Measurements from ENCODE around the gene SPTLC2.

The SPTLC2 gene

GRCh38 chr14:77620222-77620870, 3.9 kb upstream of the SPTLC2 start:
- H3K27ac ChIP-seq (ENCODE audit: low read length): no peak overlapping the region
- H3K36me3 ChIP-seq (ENCODE audit: control insufficient read depth in 1 of 2, insufficient read depth in 2 of 2, low read length in 2 of 2): no peaks in the 10 kb centered on the region
- H3K27me3 ChIP-seq (ENCODE audit: low read depth, low read length): no peaks in the 10 kb centered on the region
- peaks cover 0 to 4% of the 10 kb centered on the region in 2 donors for H3K4me1 ChIP-seq (ENCODE audit: control insufficient read depth in 1 of 2, insufficient read depth in 2 of 2, low read length in 2 of 2)
- no peak overlapping the region for H3K4me3 ChIP-seq (ENCODE audit: low read depth in 1 of 2, low read length in 2 of 2)
- H3K9me3 ChIP-seq (ENCODE audit: control insufficient read depth in 1 of 2, low read length in 2 of 2): no peaks in the 10 kb centered on the region

DNA sequence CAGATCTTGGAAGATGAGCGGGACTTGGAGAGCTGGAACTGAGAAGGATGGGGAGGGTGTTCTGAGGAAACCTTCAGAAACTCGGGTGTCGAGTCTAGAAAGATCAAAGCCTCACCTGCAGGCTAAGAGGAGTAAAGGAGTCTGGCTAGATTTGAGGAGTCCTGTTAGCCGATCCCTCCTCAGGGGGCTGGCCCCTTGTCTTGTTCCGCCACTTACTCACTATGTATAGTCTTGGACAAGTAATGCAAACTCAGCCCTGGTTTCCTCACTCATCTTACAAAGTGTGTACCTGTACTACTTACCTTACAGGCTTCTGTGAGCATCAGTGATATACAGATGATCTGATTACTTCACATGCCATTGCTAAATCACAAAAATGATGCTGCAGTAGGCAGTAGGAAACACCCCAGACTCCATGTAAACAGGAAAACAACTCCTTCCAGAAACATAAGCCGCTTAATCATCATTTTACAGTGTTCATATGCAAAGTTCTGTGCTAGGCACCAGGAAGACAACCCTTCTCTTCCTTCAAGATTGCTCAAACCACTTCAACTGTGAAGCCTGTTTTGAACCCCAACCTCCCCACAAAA, 2.0 kb upstream of the SPTLC2 start:
- Histone ChIP-seq H3K27ac (ENCODE audit: low read length) (no peak overlapping the region), H3K4me1 (ENCODE audit: control insufficient read depth in 1 of 2, insufficient read depth in 2 of 2, low read length in 2 of 2) (peaks cover 0 to 11% of the 10 kb centered on the region in 2 donors)

GRCh38 chr14:77616133-77616453, 344 bp downstream of the SPTLC2 start:
- Histone ChIP-seq H3K27ac (ENCODE audit: low read length) (peak overlapping the region; percentile 74), H3K27me3 (ENCODE audit: low read depth, low read length) (no peaks in the 10 kb centered on the region), H3K9me3 (ENCODE audit: control insufficient read depth in 1 of 2, low read length in 2 of 2) (no peaks in the 10 kb centered on the region), H3K36me3 (ENCODE audit: control insufficient read depth in 1 of 2, insufficient read depth in 2 of 2, low read length in 2 of 2) (no peaks in the 10 kb centered on the region), H3K4me1 (ENCODE audit: control insufficient read depth in 1 of 2, insufficient read depth in 2 of 2, low read length in 2 of 2) (peaks cover 5 to 14% of the 10 kb centered on the region in 2 donors), H3K4me3 (ENCODE audit: low read depth in 1 of 2, low read length in 2 of 2) (peak overlapping the region; percentile 83 to 90)

More for the DNA sequence above, 2.0 kb upstream of the SPTLC2 start:
- H3K9me3 ChIP-seq (ENCODE audit: control insufficient read depth in 1 of 2, low read length in 2 of 2): no peaks in the 10 kb centered on the region
- no peak overlapping the region for H3K4me3 ChIP-seq (ENCODE audit: low read depth in 1 of 2, low read length in 2 of 2)
- no peaks in the 10 kb centered on the region for H3K27me3 ChIP-seq (ENCODE audit: low read depth, low read length)
- H3K36me3 ChIP-seq (ENCODE audit: control insufficient read depth in 1 of 2, insufficient read depth in 2 of 2, low read length in 2 of 2): no peaks in the 10 kb centered on the region

- Histone ChIP-seq H3K4me1 (ENCODE audit: control insufficient read depth in 1 of 2, insufficient read depth in 2 of 2, low read length in 2 of 2) (peaks cover 5 to 14% of the 10 kb centered on the region in 2 donors), H3K27ac (ENCODE audit: low read length) (peak overlapping the region; percentile 74), H3K9me3 (ENCODE audit: control insufficient read depth in 1 of 2, low read length in 2 of 2) (no peaks in the 10 kb centered on the region), H3K27me3 (ENCODE audit: low read depth, low read length) (no peaks in the 10 kb centered on the region), H3K36me3 (ENCODE audit: control insufficient read depth in 1 of 2, insufficient read depth in 2 of 2, low read length in 2 of 2) (no peaks in the 10 kb centered on the region), H3K4me3 (ENCODE audit: low read depth in 1 of 2, low read length in 2 of 2) (peak overlapping the region; percentile 83 to 90)
These were observed 890 bp downstream of the SPTLC2 start for GRCh38 chr14:77615361-77616132.

DNA sequence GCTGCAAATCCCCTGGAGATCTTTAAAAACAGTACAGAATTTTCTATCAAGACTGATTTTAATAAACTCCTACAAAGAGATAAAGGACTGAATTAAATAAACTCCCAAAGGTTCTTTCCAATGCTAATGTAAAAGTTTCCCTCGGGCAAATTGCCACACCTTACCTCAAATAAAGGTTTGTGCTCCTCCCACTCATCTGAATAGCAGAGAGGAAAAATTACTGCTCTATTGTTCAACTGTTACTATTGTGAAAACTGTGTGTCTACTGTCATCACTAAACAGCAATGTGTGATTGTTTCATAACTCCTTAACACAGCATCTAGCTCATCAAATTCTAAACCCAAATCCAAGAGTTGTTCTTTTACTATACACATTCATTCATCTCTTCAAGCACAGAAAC, 3.2 kb downstream of the SPTLC2 start:
- Histone ChIP-seq H3K4me1 (ENCODE audit: control insufficient read depth in 1 of 2, insufficient read depth in 2 of 2, low read length in 2 of 2) (peaks cover 5 to 14% of the 10 kb centered on the region in 2 donors), H3K4me3 (ENCODE audit: low read depth in 1 of 2, low read length in 2 of 2) (no peak overlapping the region), H3K27me3 (ENCODE audit: low read depth, low read length) (no peaks in the 10 kb centered on the region), H3K9me3 (ENCODE audit: control insufficient read depth in 1 of 2, low read length in 2 of 2) (no peaks in the 10 kb centered on the region), H3K27ac (ENCODE audit: low read length) (no peak overlapping the region), H3K36me3 (ENCODE audit: control insufficient read depth in 1 of 2, insufficient read depth in 2 of 2, low read length in 2 of 2) (no peaks in the 10 kb centered on the region)

GRCh38 chr14:77612011-77612620, 4.3 kb downstream of the SPTLC2 start:
- Histone ChIP-seq H3K9me3 (ENCODE audit: control insufficient read depth in 1 of 2, low read length in 2 of 2) (no peaks in the 10 kb centered on the region), H3K36me3 (ENCODE audit: control insufficient read depth in 1 of 2, insufficient read depth in 2 of 2, low read length in 2 of 2) (no peaks in the 10 kb centered on the region), H3K27ac (ENCODE audit: low read length) (no peak overlapping the region), H3K4me1 (ENCODE audit: control insufficient read depth in 1 of 2, insufficient read depth in 2 of 2, low read length in 2 of 2) (peaks cover 5 to 14% of the 10 kb centered on the region in 2 donors), H3K27me3 (ENCODE audit: low read depth, low read length) (no peaks in the 10 kb centered on the region), H3K4me3 (ENCODE audit: low read depth in 1 of 2, low read length in 2 of 2) (no peak overlapping the region)

GRCh38 chr14:77610553-77610952, 5.9 kb downstream of the SPTLC2 start:
- Histone ChIP-seq H3K27me3 (ENCODE audit: low read depth, low read length) (no peaks in the 10 kb centered on the region), H3K4me1 (ENCODE audit: control insufficient read depth in 1 of 2, insufficient read depth in 2 of 2, low read length in 2 of 2) (peaks cover 5 to 12% of the 10 kb centered on the region in 2 donors), H3K9me3 (ENCODE audit: control insufficient read depth in 1 of 2, low read length in 2 of 2) (no peaks in the 10 kb centered on the region), H3K4me3 (ENCODE audit: low read depth in 1 of 2, low read length in 2 of 2) (no peak overlapping the region), H3K27ac (ENCODE audit: low read length) (no peak overlapping the region), H3K36me3 (ENCODE audit: control insufficient read depth in 1 of 2, insufficient read depth in 2 of 2, low read length in 2 of 2) (no peaks in the 10 kb centered on the region)

DNA sequence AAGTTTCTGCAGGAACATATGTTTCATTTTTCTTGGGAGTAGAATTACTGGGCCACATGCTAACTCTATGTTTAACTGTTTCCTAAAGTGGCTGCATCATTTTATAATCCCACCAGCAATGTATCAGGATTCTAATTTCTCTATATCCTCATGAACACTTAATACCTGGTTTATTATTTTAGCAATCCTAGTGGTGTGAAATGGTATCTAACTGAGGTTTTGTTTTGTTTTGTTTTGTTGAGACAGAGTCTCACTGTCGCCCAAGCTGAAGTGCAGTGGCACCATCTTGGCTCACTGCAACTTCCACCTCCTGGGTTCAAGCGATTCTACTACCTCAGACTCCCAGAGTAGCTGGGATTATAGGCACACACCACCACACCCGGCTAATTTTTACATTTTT, 6.5 kb downstream of the SPTLC2 start:
- Histone ChIP-seq H3K9me3 (ENCODE audit: control insufficient read depth in 1 of 2, low read length in 2 of 2) (no peaks in the 10 kb centered on the region), H3K36me3 (ENCODE audit: control insufficient read depth in 1 of 2, insufficient read depth in 2 of 2, low read length in 2 of 2) (no peaks in the 10 kb centered on the region), H3K27ac (ENCODE audit: low read length) (no peak overlapping the region), H3K4me3 (ENCODE audit: low read depth in 1 of 2, low read length in 2 of 2) (no peak overlapping the region), H3K4me1 (ENCODE audit: control insufficient read depth in 1 of 2, insufficient read depth in 2 of 2, low read length in 2 of 2) (peaks cover 5 to 6% of the 10 kb centered on the region in 2 donors), H3K27me3 (ENCODE audit: low read depth, low read length) (no peaks in the 10 kb centered on the region)

GRCh38 chr14:77607741-77608302, 8.6 kb downstream of the SPTLC2 start:
- no peak overlapping the region for H3K4me3 ChIP-seq (ENCODE audit: low read depth in 1 of 2, low read length in 2 of 2)
- H3K4me1 ChIP-seq (ENCODE audit: control insufficient read depth in 1 of 2, insufficient read depth in 2 of 2, low read length in 2 of 2): peaks cover 3 to 5% of the 10 kb centered on the region in 2 donors
- H3K27ac ChIP-seq (ENCODE audit: low read length): no peak overlapping the region
- H3K9me3 ChIP-seq (ENCODE audit: control insufficient read depth in 1 of 2, low read length in 2 of 2): no peaks in the 10 kb centered on the region
- H3K27me3 ChIP-seq (ENCODE audit: low read depth, low read length): no peaks in the 10 kb centered on the region
- H3K36me3 ChIP-seq (ENCODE audit: control insufficient read depth in 1 of 2, insufficient read depth in 2 of 2, low read length in 2 of 2): no peaks in the 10 kb centered on the region

- Histone ChIP-seq H3K27ac (ENCODE audit: low read length) (no peak overlapping the region), H3K4me3 (ENCODE audit: low read depth in 1 of 2, low read length in 2 of 2) (no peak overlapping the region), H3K27me3 (ENCODE audit: low read depth, low read length) (no peaks in the 10 kb centered on the region), H3K4me1 (ENCODE audit: control insufficient read depth in 1 of 2, insufficient read depth in 2 of 2, low read length in 2 of 2) (no peaks in the 10 kb centered on the region), H3K9me3 (ENCODE audit: control insufficient read depth in 1 of 2, low read length in 2 of 2) (no peaks in the 10 kb centered on the region), H3K36me3 (ENCODE audit: control insufficient read depth in 1 of 2, insufficient read depth in 2 of 2, low read length in 2 of 2) (no peaks in the 10 kb centered on the region)
These were observed 11.0 kb downstream of the SPTLC2 start for GRCh38 chr14:77605392-77605972.
